Tibial nerve (tissue), 4 donors: ENCODE results near the gene KLK14. TPM values are rescaled to one million over a fixed set of nuclear protein-coding genes. Genes with fewer than 3 reads are reported as not detected.

Experiments
- DNase-seq, 2 donors: peaks; one replicate each; pipeline ENCODE4 v3.0.0-alpha.2; 2019; ENCODE audit warnings: low spot score in 2 of 2
- H3K27ac ChIP-seq, 4 donors: fragments of 200-600 bp; sonication (generic) in 3 of 4; one replicate each; pipeline ENCODE4 v1.5.1; 2017 to 2019; ENCODE audit warnings: mild to moderate bottlenecking in 1 of 4
- H3K27me3 ChIP-seq, 2 donors: fragments of 200-600 bp; sonication (generic) in 1 of 2; one replicate each; pipeline versions ENCODE4 v1.5.1 to v1.6.0; 2017 to 2019
- H3K36me3 ChIP-seq, 3 donors: fragments of 200-600 bp; sonication (generic); one replicate each; pipeline ENCODE4 v1.5.1; 2018 to 2019
- H3K4me1 ChIP-seq, 4 donors: fragments of 200-600 bp; sonication (generic) in 3 of 4; one replicate each; pipeline ENCODE4 v1.5.1; 2017 to 2019
- H3K4me3 ChIP-seq, 4 donors: fragments of 200-600 bp; sonication (generic) in 3 of 4; one replicate each; pipeline ENCODE4 v1.5.1; 2017 to 2019; ENCODE audit warnings: mild to moderate bottlenecking in 1 of 4, moderate library complexity in 1 of 4
- H3K9me3 ChIP-seq, 4 donors: fragments of 200-600 bp; sonication (generic) in 3 of 4; one replicate each; pipeline ENCODE4 v1.5.1; 2017 to 2019
- CTCF ChIP-seq, 5 experiments: fragments of 200-600 bp in 3 of 5; fragments of 450-650 bp in 2 of 5; sonication (generic) in 3 of 5; IDR thresholded peaks; one replicate each; pipeline ENCODE4 v1.5.1; 2016 to 2019; ENCODE audit warnings: antibody characterized with exemption in 5 of 5, mild to moderate bottlenecking in 3 of 5, moderate library complexity in 2 of 5
- EP300 ChIP-seq, 2 donors: sonication (generic); formaldehyde crosslinking; IDR thresholded peaks; one replicate each; pipeline ENCODE4 v1.6.1; 2017; ENCODE audit warnings: antibody characterized with exemption in 2 of 2, mild to moderate bottlenecking in 1 of 2
- POLR2A ChIP-seq, 2 donors: fragments of 450-650 bp; IDR thresholded peaks; one replicate each; pipeline ENCODE4 v1.6.1; 2017; ENCODE audit warnings: antibody characterized with exemption in 2 of 2, mild to moderate bottlenecking in 2 of 2, moderate library complexity in 2 of 2
- WGBS, 2 donors: methylation state at CpG; one replicate each; pipeline ENCODE4 v1.1.5; 2018; 5-methylcytosine and 5-hydroxymethylcytosine counted together
- total RNA-seq, 4 donors: library from RNA; depleted of rRNA; stranded (reverse); fragments of >200 nt; gene quantifications; one replicate each; pipeline ENCODE4 v1.1.0, GENCODE V29; 2016

KLK14 gene
- total RNA-seq, 4 donors from 2014 or later, result not detected

DNA sequence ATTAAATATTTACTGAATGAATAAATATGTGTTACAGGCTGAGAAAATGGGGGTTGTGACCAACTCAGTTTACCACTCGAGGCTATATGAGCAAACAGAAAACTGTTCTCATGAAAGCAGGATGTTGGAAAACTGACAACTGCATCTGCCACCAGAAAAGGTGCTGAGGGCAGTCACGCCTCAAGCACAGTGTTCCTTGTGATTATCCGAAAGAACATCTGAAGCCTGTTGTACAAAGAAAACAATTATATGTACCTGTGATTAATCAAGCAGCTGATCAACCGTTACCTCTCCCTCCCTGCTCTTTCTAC is 11.6 kb downstream of the KLK14 start:
- DNase-seq, result no peak

DNA sequence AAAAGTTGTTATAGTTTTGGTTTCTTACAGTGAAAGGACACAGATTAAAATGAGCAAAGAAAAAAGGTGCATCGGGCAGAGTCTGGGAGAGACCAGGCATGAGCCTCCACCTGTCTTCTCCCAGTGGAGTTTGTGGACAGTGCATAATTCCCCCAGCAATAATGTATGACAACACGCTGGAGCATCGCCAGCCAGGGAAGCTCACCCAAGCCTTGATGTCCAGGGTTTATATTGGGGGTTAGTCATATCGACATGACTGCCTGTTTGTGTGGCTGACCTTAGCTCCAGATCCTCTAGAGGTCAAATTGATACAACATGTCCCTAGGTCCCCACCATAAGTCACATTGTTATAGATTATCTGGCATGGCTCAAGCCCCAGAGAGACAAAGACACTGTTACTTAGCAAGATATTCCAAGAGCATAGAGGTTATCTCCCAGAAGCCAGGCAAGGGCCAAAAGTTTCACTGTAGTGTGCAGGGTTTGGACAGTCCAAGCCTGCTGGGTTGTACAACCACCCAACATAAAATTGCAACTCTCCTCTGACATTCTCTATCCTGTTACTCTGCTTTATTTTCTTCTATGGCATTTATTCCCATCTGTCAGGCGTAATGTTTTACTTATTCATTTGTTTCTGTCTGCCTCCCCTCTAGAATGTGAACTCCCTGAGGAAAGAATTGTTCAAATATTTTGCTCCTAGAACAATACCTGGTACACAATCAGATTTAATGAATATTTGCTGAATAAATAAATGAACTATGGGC is 12.2 kb downstream of the KLK14 start:
- no peak overlapping the region for H3K27ac ChIP-seq
- 73 to 77% methylated on average over 5 of the region's 5 CpGs for WGBS, 2 donors
- H3K27me3 ChIP-seq, result peaks cover 0 to 5% of the 10 kb centered on the region in 2 donors

More for the DNA sequence above, 11.6 kb downstream of the KLK14 start:
- Histone ChIP-seq H3K36me3 (no peaks in the 10 kb centered on the region), H3K27me3 (no peaks in the 10 kb centered on the region), H3K4me1 (no peaks in the 10 kb centered on the region), H3K27ac (no peak overlapping the region), H3K9me3 (peaks cover 0 to 14% (median 0%) of the 10 kb centered on the region in 4 donors), H3K4me3 (no peak overlapping the region)
- WGBS, 2 donors, result 58 to 65% methylated on average over 4 of the region's 4 CpGs
- TF ChIP-seq POLR2A (IDR thresholded peaks at IDR 0.05) (no peak), CTCF (IDR thresholded peaks at IDR 0.05) (no peak), EP300 (IDR thresholded peaks at IDR 0.05) (no peak)

GRCh38 chr19:51066393-51067186 is 16.1 kb downstream of the KLK14 start:
- DNase-seq, result no peak
- H3K4me1 ChIP-seq, result peaks cover 0 to 14% (median 0%) of the 10 kb centered on the region in 4 donors
- no peaks in the 10 kb centered on the region for H3K36me3 ChIP-seq
- TF ChIP-seq EP300 (IDR thresholded peaks at IDR 0.05), result no peak
- TF ChIP-seq CTCF (IDR thresholded peaks at IDR 0.05), result no peak
- TF ChIP-seq POLR2A (IDR thresholded peaks at IDR 0.05), result no peak
- H3K27me3 ChIP-seq, result peaks cover 0 to 25% of the 10 kb centered on the region in 2 donors
- no peak overlapping the region for H3K27ac ChIP-seq
- no peak overlapping the region for H3K4me3 ChIP-seq
- H3K9me3 ChIP-seq, result no peaks in the 10 kb centered on the region
- 68 to 75% methylated on average over 7 of the region's 7 CpGs for WGBS, 2 donors

More for the DNA sequence above, 12.2 kb downstream of the KLK14 start:
- H3K36me3 ChIP-seq, result no peaks in the 10 kb centered on the region
- H3K4me1 ChIP-seq, result peaks cover 0 to 3% (median 0%) of the 10 kb centered on the region in 4 donors
- TF ChIP-seq EP300 (IDR thresholded peaks at IDR 0.05) (no peak), POLR2A (IDR thresholded peaks at IDR 0.05) (no peak), CTCF (IDR thresholded peaks at IDR 0.05) (no peak)
- H3K9me3 ChIP-seq, result peaks cover 0 to 14% (median 0%) of the 10 kb centered on the region in 4 donors
- no peak for DNase-seq
- H3K4me3 ChIP-seq, result no peak overlapping the region

- Histone ChIP-seq H3K27ac (no peak overlapping the region), H3K27me3 (peaks cover 0 to 25% of the 10 kb centered on the region in 2 donors), H3K9me3 (no peaks in the 10 kb centered on the region), H3K36me3 (no peaks in the 10 kb centered on the region), H3K4me3 (peak overlapping the region in 1 of 4 donors; percentile 36), H3K4me1 (peaks cover 0 to 14% (median 0%) of the 10 kb centered on the region in 4 donors)
- no peak for DNase-seq
- WGBS, 2 donors, result 9 to 11% methylated on average over 25 of the region's 25 CpGs
- no peak for TF ChIP-seq EP300 (IDR thresholded peaks at IDR 0.05)
- no peak for TF ChIP-seq POLR2A (IDR thresholded peaks at IDR 0.05)
- no peak for TF ChIP-seq CTCF (IDR thresholded peaks at IDR 0.05)
These were observed 17.3 kb downstream of the KLK14 start for GRCh38 chr19:51065221-51065960.
